ENCODE measurements around the gene B3GAT2. TPM values are rescaled to one million over a fixed set of nuclear protein-coding genes. Genes with fewer than 3 reads are reported as not detected.

Gene B3GAT2
- polyA plus RNA-seq, 2 of the 4 experiments (the other 2 are of a cell fraction), result 0.05 to 0.10 TPM

DNA sequence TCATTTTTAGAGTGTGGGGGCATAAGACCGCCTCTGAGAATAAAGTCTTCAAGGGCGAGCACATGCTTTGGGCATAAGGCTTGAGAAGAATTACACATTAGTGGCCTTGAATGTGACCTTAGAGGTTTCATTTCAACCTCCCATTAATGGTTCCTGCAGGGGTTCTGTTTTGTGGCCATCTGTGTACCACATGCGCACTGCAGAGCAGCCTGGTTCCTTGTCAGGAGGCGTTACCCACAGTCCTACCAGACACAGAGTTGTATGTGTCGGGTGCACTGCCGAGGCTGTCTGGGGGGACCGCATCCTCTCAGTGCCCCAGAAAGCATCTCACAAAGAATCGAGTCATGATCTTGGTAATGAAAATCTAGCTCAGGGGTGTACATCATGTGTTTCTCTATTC lies 115.7 kb downstream of the B3GAT2 start:
- no peak overlapping the region for H3K4me2 ChIP-seq
- WGBS (ENCODE audit: missing lambda C conversion rate), result 84% methylated on average over 8 of the region's 8 CpGs
- ATAC-seq (no peak), DNase-seq (ENCODE audit: low read depth in 1 of 2, low spot score in 1 of 2) (no peak), FAIRE-seq (no peak)
- no peak overlapping the region for H3K27ac ChIP-seq
- no peaks in the 10 kb centered on the region for H3K4me1 ChIP-seq
- POLR2A ChIA-PET, result no interaction called here
- no peaks in the 10 kb centered on the region for H3K9me3 ChIP-seq
- TF ChIP-seq ZSCAN20 (CRISPR knock-in tag; IDR thresholded peaks at IDR 0.05), result no peak
- no peak for TF ChIP-seq SMC3 (IDR thresholded peaks at IDR 0.05)
- TF ChIP-seq, protein P1, sequence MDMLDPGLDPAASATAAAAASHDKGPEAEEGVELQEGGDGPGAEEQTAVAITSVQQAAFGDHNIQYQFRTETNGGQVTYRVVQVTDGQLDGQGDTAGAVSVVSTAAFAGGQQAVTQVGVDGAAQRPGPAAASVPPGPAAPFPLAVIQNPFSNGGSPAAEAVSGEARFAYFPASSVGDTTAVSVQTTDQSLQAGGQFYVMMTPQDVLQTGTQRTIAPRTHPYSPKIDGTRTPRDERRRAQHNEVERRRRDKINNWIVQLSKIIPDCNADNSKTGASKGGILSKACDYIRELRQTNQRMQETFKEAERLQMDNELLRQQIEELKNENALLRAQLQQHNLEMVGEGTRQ (IDR thresholded peaks at IDR 0.05), result no peak
- no peak for TF ChIP-seq GATA3 (IDR thresholded peaks at IDR 0.05; ENCODE audit: borderline replicate concordance)
- TF ChIP-seq, protein P2, sequence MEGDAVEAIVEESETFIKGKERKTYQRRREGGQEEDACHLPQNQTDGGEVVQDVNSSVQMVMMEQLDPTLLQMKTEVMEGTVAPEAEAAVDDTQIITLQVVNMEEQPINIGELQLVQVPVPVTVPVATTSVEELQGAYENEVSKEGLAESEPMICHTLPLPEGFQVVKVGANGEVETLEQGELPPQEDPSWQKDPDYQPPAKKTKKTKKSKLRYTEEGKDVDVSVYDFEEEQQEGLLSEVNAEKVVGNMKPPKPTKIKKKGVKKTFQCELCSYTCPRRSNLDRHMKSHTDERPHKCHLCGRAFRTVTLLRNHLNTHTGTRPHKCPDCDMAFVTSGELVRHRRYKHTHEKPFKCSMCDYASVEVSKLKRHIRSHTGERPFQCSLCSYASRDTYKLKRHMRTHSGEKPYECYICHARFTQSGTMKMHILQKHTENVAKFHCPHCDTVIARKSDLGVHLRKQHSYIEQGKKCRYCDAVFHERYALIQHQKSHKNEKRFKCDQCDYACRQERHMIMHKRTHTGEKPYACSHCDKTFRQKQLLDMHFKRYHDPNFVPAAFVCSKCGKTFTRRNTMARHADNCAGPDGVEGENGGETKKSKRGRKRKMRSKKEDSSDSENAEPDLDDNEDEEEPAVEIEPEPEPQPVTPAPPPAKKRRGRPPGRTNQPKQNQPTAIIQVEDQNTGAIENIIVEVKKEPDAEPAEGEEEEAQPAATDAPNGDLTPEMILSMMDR (IDR thresholded peaks at IDR 0.05), result no peak
- no peak for TF ChIP-seq NPAS2 (CRISPR knock-in tag; IDR thresholded peaks at IDR 0.05; ENCODE audit: borderline replicate concordance)
- CTCF ChIA-PET, result no interaction called here
- H3K4me3 ChIP-seq, result no peak overlapping the region

- POLR2A ChIA-PET, result no interaction called here
- WGBS (ENCODE audit: missing lambda C conversion rate), result 90% methylated on average over 7 of the region's 7 CpGs
- ATAC-seq (no peak), FAIRE-seq (no peak), DNase-seq (ENCODE audit: low read depth in 1 of 2, low spot score in 1 of 2) (no peak)
- Histone ChIP-seq H3K9me3 (no peaks in the 10 kb centered on the region), H3K4me2 (no peak overlapping the region), H3K4me3 (no peak overlapping the region), H3K27ac (no peak overlapping the region), H3K4me1 (no peaks in the 10 kb centered on the region)
- no peak for TF ChIP-seq NPAS2 (CRISPR knock-in tag; IDR thresholded peaks at IDR 0.05; ENCODE audit: borderline replicate concordance)
- TF ChIP-seq ESRRA (IDR thresholded peaks at IDR 0.05; ENCODE audit: borderline replicate concordance, low read length), result no peak
- TF ChIP-seq HOXB5 (CRISPR knock-in tag; IDR thresholded peaks at IDR 0.05), result no peak
- no peak for TF ChIP-seq FOSB (CRISPR knock-in tag; IDR thresholded peaks at IDR 0.05)
- no peak for TF ChIP-seq REST (IDR thresholded peaks at IDR 0.05)
- no peak for TF ChIP-seq SMC3 (IDR thresholded peaks at IDR 0.05)
- TF ChIP-seq KDM5A (IDR thresholded peaks at IDR 0.05), result no peak
- no peak for TF ChIP-seq HOXA7 (CRISPR knock-in tag; IDR thresholded peaks at IDR 0.05)
- no peak for TF ChIP-seq HDAC2 (IDR thresholded peaks at IDR 0.05)
- no peak for TF ChIP-seq NFE2L2 (conservative IDR thresholded peaks at IDR 0.05; ENCODE audit: low read length)
- TF ChIP-seq, protein P3, sequence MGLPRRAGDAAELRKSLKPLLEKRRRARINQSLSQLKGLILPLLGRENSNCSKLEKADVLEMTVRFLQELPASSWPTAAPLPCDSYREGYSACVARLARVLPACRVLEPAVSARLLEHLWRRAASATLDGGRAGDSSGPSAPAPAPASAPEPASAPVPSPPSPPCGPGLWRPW (IDR thresholded peaks at IDR 0.05), result no peak
- no peak for TF ChIP-seq NR3C1 (IDR thresholded peaks at IDR 0.05)
- no peak for TF ChIP-seq GATA3 (IDR thresholded peaks at IDR 0.05; ENCODE audit: borderline replicate concordance)
- TF ChIP-seq ZFP36 (IDR thresholded peaks at IDR 0.05; ENCODE audit: borderline replicate concordance, partially characterized antibody), result no peak
- no peak for TF ChIP-seq CHD2 (IDR thresholded peaks at IDR 0.05; ENCODE audit: low read length, partially characterized antibody)
- TF ChIP-seq HMGXB4 (CRISPR knock-in tag; IDR thresholded peaks at IDR 0.05; ENCODE audit: borderline replicate concordance), result no peak
- no peak for TF ChIP-seq TFCP2L1 (CRISPR knock-in tag; IDR thresholded peaks at IDR 0.05)
- TF ChIP-seq RCOR1 (IDR thresholded peaks at IDR 0.05; ENCODE audit: low read depth, low read length), result no peak
- CTCF ChIA-PET, result no interaction called here
Observed at GRCh38 chr6:70839286-70840266, 117.3 kb downstream of the B3GAT2 start.
